ENCODE measurements around the gene MS4A15.

DNA sequence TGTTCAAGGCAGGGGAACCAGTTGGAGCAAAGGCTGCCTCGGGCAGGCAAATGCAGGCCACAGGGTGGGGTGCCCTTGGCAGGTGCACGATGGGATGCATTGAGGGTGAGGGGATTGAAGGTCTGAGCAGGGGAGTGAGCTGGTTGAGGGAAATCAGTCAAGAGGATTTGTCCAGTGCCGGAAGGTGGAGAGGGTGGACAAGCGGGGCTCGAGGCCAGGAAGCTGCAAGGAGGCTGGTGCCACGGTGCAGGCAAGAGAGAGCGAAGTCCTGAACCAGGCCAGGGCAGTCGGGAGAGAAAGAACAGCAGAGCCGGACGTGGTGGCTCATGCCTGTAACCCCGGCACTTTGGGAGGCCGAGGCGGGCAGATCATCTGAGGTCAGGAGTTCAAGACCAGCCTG, 18.1 kb downstream of the MS4A15 start:
- TF ChIP-seq, protein P1, sequence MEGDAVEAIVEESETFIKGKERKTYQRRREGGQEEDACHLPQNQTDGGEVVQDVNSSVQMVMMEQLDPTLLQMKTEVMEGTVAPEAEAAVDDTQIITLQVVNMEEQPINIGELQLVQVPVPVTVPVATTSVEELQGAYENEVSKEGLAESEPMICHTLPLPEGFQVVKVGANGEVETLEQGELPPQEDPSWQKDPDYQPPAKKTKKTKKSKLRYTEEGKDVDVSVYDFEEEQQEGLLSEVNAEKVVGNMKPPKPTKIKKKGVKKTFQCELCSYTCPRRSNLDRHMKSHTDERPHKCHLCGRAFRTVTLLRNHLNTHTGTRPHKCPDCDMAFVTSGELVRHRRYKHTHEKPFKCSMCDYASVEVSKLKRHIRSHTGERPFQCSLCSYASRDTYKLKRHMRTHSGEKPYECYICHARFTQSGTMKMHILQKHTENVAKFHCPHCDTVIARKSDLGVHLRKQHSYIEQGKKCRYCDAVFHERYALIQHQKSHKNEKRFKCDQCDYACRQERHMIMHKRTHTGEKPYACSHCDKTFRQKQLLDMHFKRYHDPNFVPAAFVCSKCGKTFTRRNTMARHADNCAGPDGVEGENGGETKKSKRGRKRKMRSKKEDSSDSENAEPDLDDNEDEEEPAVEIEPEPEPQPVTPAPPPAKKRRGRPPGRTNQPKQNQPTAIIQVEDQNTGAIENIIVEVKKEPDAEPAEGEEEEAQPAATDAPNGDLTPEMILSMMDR (IDR thresholded peaks at IDR 0.05) = no peak
- TF ChIP-seq POLR2A (IDR thresholded peaks at IDR 0.05) = no peak
- TF ChIP-seq POLR2AphosphoS5 (IDR thresholded peaks at IDR 0.05) = no peak

Measured in upper lobe of left lung (tissue), 4 donors.